Measurements from ENCODE around the gene ZNRF3. TPM values are rescaled to one million over a fixed set of nuclear protein-coding genes. Genes with fewer than 3 reads are reported as not detected.
"Not testable (repeated sequence)": the region's sequence is repeated elsewhere in the genome, so short reads cannot be mapped to it uniquely, and the experiment has no call there.

The ZNRF3 gene
- total RNA-seq, 1 donor = 6.9 TPM

DNA sequence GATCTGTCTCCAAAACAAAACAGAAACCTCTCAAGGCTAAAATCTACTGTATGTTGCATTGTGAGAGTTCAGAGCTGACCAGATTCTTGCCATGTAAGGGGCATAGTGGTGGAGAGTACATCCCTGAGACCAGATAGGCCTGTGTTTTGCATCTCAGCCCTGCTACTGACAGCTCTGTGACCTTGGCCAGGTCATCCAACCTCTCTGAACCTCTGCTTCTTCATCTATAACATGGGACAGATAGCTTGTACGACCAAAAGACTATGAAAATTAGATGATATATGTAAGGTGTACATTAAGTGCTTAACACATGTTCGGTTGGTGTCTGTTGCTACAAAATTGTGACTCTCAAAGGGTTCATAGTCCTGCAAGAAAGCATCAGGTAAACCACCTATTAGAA is 22.9 kb downstream of the ZNRF3 start:
- H3K27ac ChIP-seq (ENCODE audit: low read depth, low read length) = no peak overlapping the region
- DNase-seq (ENCODE audit: insufficient read length, low spot score, missing footprints) = no peak
- H3K36me3 ChIP-seq (ENCODE audit: insufficient read depth, low read length) = no peaks in the 10 kb centered on the region
- H3K4me1 ChIP-seq (ENCODE audit: insufficient read depth, low read length) = peaks cover 22% of the 10 kb centered on the region
- no peak overlapping the region for H2AFZ ChIP-seq (ENCODE audit: low read length)
- peaks cover 9% of the 10 kb centered on the region for H4K20me1 ChIP-seq (ENCODE audit: insufficient read depth, low read length)
- H3K9me3 ChIP-seq (ENCODE audit: low read depth, low read length) = no peaks in the 10 kb centered on the region
- peaks cover 36% of the 10 kb centered on the region for H3K79me2 ChIP-seq (ENCODE audit: insufficient read depth, low read length)
- H3K27me3 ChIP-seq (ENCODE audit: insufficient read depth, low read length) = no peaks in the 10 kb centered on the region
- H3K4me2 ChIP-seq (ENCODE audit: insufficient read depth, low read length) = no peak overlapping the region
- TF ChIP-seq, protein P1, sequence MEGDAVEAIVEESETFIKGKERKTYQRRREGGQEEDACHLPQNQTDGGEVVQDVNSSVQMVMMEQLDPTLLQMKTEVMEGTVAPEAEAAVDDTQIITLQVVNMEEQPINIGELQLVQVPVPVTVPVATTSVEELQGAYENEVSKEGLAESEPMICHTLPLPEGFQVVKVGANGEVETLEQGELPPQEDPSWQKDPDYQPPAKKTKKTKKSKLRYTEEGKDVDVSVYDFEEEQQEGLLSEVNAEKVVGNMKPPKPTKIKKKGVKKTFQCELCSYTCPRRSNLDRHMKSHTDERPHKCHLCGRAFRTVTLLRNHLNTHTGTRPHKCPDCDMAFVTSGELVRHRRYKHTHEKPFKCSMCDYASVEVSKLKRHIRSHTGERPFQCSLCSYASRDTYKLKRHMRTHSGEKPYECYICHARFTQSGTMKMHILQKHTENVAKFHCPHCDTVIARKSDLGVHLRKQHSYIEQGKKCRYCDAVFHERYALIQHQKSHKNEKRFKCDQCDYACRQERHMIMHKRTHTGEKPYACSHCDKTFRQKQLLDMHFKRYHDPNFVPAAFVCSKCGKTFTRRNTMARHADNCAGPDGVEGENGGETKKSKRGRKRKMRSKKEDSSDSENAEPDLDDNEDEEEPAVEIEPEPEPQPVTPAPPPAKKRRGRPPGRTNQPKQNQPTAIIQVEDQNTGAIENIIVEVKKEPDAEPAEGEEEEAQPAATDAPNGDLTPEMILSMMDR (IDR thresholded peaks at IDR 0.05; ENCODE audit: extremely low read depth, low read depth, low read length) = no peak
- no peak overlapping the region for H3K4me3 ChIP-seq (ENCODE audit: insufficient read depth, low read length)

GRCh38 chr22:28907311-28908008 is 24.1 kb downstream of the ZNRF3 start:
- Histone ChIP-seq H3K4me1 (ENCODE audit: insufficient read depth, low read length) (peaks cover 32% of the 10 kb centered on the region), H4K20me1 (ENCODE audit: insufficient read depth, low read length) (peaks cover 9% of the 10 kb centered on the region), H3K4me3 (ENCODE audit: insufficient read depth, low read length) (no peak overlapping the region), H3K27me3 (ENCODE audit: insufficient read depth, low read length) (no peaks in the 10 kb centered on the region), H3K79me2 (ENCODE audit: insufficient read depth, low read length) (peaks cover 32% of the 10 kb centered on the region), H3K27ac (ENCODE audit: low read depth, low read length) (no peak overlapping the region), H2AFZ (ENCODE audit: low read length) (no peak overlapping the region), H3K4me2 (ENCODE audit: insufficient read depth, low read length) (no peak overlapping the region), H3K9me3 (ENCODE audit: low read depth, low read length) (no peaks in the 10 kb centered on the region), H3K36me3 (ENCODE audit: insufficient read depth, low read length) (no peaks in the 10 kb centered on the region)
- TF ChIP-seq, protein P1 (IDR thresholded peaks at IDR 0.05; ENCODE audit: extremely low read depth, low read depth, low read length) = no peak
- DNase-seq (ENCODE audit: insufficient read length, low spot score, missing footprints) = no peak

DNA sequence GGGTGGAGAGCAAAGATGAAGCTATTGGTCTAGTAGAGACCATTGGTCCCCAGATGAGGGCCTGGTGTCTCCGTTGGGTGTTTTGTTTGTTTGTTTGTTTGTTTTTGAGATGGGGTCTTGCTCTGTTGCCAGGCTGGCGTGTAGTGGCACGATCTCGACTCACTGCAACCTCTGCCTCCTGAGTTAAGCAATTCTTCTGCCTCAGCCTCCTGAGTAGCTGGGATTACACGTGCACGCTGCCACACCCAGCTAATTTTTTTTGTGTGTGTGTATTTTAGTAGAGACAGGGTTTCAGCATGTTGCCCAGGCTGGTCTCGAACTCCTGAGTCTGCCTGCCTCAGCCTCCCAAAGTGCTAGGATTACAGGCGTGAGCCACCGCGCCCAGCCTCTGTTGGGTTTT is 25.4 kb downstream of the ZNRF3 start:
- not testable (repeated sequence) for DNase-seq (ENCODE audit: insufficient read length, low spot score, missing footprints); H3K4me3 ChIP-seq (ENCODE audit: insufficient read depth, low read length); H3K4me2 ChIP-seq (ENCODE audit: insufficient read depth, low read length); H3K27me3 ChIP-seq (ENCODE audit: insufficient read depth, low read length); H2AFZ ChIP-seq (ENCODE audit: low read length); H3K36me3 ChIP-seq (ENCODE audit: insufficient read depth, low read length); H3K9me3 ChIP-seq (ENCODE audit: low read depth, low read length)
- Histone ChIP-seq H3K27ac (ENCODE audit: low read depth, low read length) (peak overlapping the region; percentile 32), H3K79me2 (ENCODE audit: insufficient read depth, low read length) (peaks cover 26% of the 10 kb centered on the region), H3K4me1 (ENCODE audit: insufficient read depth, low read length) (peaks cover 32% of the 10 kb centered on the region), H4K20me1 (ENCODE audit: insufficient read depth, low read length) (peaks cover 10% of the 10 kb centered on the region)

DNA sequence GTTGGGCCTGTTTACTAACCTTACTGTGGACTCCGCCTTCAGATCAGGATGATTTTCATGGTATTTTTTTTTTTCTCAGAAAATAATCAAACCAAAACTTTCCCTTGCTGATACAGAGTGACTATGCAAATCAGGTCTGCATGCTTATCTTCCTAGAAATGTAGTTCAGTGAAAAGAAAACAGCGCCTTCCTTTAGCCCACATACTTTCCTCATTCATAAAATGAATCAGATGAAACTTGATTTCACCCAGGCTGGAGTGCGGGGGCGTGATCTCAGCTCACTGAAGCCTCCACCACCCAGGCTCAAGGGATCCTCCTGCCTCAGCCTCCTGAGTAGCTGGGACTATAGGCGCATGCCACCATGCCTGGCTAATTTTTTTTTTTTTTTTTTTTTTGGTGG is 26.0 kb downstream of the ZNRF3 start:
- TF ChIP-seq, protein P1 (IDR thresholded peaks at IDR 0.05; ENCODE audit: extremely low read depth, low read depth, low read length) = no peak
- Histone ChIP-seq H3K36me3 (ENCODE audit: insufficient read depth, low read length) (no peaks in the 10 kb centered on the region), H4K20me1 (ENCODE audit: insufficient read depth, low read length) (peaks cover 13% of the 10 kb centered on the region), H2AFZ (ENCODE audit: low read length) (no peak overlapping the region), H3K4me1 (ENCODE audit: insufficient read depth, low read length) (peaks cover 26% of the 10 kb centered on the region), H3K27me3 (ENCODE audit: insufficient read depth, low read length) (no peaks in the 10 kb centered on the region), H3K79me2 (ENCODE audit: insufficient read depth, low read length) (peaks cover 30% of the 10 kb centered on the region), H3K9me3 (ENCODE audit: low read depth, low read length) (no peaks in the 10 kb centered on the region), H3K4me2 (ENCODE audit: insufficient read depth, low read length) (no peak overlapping the region), H3K27ac (ENCODE audit: low read depth, low read length) (peak overlapping the region; percentile 32), H3K4me3 (ENCODE audit: insufficient read depth, low read length) (no peak overlapping the region)
- no peak for DNase-seq (ENCODE audit: insufficient read length, low spot score, missing footprints)

All from osteoblast (primary cell).